ENCODE measurements around the gene CDKL5.
A peak's percentile ranks its signal among the peaks of the same experiment; 100 is the strongest.

Gene CDKL5

DNA sequence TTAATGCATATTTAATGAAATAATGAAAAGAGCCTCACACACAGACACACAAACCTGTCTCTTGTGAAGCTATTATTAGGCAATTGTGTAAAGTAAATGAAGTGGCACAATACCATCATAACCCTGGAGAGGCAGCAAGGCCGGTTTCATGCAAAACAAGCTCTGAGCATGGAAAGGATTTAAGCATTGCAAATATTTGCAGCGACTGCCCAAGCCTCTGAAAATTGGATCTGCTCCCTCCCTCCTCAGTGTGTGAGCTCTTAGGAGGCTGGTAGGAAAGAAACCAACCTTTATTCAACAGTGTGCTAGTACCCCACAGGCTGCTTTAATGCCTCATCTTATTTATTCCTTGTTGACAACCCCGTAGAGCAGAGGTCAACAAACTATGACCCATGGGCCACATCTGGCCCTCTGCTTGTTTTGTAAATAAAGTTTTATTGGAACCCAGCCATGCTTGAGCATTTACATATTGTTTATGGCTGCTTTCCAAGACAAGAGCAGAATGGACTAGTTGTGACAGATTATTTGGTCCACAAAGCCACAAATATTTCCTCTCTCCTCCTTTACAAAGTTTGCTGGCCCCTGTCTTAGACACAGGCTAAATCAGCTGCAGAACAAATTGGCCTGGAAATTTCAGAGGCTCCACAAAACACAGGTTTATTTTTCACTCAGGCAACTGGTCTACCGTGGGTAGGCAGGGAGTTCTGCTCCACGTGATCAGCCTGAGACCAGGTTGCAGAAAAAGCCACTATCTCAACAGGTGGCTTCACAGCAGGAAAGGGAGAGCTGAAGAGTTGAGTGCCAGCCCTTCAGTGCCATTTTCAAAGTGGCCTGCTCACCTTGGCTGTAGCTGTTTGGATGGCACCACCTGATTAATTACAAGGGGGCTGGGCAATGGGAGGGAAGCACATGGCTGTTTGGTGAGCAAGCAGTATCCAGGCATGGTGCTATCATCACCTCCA, 229.7 kb downstream of the CDKL5 start:
- no peak for DNase-seq

- no peak for DNase-seq
These were observed 235.9 kb downstream of the CDKL5 start for GRCh38 chrX:18661273-18661672.

DNA sequence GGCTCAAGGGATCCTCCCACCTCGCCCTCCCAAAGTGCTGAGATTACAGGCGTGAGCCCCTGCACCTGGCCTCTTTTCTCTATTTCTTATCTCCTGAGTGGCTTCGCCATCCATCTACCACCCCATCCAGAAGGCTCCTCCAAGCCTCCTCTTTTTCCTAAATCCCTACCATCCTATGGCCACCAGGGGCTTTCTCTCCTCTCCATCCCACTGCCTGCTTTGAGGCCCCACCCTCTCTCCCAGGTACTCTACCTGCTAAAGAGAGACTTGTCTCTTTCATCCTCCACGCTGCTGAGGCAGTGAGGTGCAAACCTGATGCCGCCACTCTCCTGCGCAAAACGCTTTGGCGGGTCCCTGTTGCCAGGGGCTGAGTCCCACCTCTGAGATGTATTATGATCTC, 239.5 kb downstream of the CDKL5 start:
- DNase-seq = no peak

DNA sequence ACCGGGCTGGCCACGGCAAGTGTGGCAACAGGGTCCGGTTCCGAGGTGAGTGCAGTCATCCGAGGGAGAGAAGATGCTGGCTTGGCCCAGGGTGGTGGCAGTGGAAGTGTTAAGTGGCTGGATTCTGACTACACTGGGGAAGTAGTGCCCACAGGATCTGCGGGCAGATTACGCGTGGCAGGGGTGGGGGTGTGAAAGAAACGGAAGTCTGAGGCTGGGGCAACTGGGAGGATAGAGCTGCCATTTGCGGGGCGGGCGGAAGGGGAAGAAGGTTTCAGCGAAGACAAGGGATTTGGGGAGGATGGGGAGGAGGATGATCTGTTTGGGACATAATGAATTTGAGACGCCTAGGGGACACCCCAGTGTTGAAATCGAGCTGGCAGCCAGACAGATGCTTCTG, 241.2 kb downstream of the CDKL5 start:
- no peak for DNase-seq

GRCh38 chrX:18668071-18668835, 242.8 kb downstream of the CDKL5 start:
- DNase-seq = no peak

GRCh38 chrX:18672008-18672407, 246.6 kb downstream of the CDKL5 start, which contains the start of gene RS1:
Gene RS1 (minus strand): TSS chrX:18672108. CDS start chrX:18672068, 40 bp downstream.
- no peak for DNase-seq

- DNase-seq = no peak
These were observed 249.0 kb downstream of the CDKL5 start for GRCh38 chrX:18674417-18674787.

DNA sequence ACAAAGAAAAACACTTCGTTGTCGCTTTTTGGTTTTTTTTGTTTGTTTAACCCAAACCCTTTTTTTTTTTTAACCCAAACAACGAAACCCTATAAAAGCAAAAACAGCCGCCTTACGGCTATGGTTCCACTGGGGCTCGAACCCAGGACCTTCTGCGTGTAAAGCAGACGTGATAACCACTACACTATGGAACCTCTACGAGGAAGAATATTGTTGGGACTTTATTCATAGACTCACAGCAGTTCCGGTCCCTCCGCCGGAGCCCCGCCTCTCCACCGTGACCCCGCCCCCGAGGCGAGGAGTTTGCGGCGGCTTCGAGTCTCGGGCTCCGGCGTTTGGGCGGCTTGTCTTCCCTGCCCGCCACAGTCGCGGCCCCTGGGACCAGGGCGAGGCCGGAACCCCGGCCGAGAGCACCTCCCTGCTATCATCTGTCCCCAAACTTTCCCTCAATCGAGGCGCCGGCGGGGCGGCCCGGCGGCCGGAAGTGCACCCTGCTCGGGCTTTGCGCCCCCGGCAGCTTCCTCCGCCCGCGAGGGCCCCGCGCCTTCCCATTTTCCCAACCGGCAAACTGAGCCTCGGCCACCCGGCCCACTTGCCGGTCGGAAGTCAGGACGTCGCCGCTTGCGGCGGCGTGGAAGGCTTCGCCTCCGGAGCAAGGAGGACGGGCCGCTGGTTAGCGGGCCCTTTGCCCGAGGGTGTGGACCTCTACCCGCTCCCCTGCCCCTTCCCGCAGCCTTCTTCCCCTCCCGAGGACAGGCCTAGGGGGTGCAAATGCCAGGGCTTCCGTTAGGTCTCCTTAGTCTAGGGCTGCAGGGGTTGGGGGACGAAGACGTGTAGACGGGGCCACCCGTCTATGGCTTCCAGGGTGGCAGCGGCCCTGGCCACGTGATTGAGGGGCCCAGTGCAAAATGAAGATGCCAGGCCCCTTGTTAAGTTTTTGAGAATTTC, 249.7 kb downstream of the CDKL5 start:
- DNase-seq = peak; percentile 74

DNA sequence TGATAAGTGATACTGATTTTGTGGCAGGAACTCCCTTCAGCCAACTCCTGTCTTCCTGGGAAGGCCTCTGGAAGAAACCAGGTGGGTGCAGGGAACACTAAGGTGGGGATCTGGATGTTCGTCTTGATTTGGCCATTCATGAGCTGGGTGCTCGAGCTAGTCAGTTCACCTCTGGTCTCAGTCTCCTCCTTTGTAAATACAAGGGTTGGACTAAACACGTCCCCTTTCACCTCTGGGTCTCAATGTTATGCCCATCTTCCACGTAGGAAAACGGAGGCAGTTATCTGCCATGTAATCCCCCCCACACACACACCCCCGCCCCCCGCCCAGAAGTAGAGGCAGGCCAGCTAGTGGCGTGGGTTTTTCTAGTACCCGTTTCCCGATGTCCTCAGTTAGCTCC, 250.6 kb downstream of the CDKL5 start:
- no peak for DNase-seq

- DNase-seq = no peak
These were observed 251.1 kb downstream of the CDKL5 start for GRCh38 chrX:18676470-18676869.

- DNase-seq = no peak
These were observed 251.9 kb downstream of the CDKL5 start for GRCh38 chrX:18677161-18677869.

DNA sequence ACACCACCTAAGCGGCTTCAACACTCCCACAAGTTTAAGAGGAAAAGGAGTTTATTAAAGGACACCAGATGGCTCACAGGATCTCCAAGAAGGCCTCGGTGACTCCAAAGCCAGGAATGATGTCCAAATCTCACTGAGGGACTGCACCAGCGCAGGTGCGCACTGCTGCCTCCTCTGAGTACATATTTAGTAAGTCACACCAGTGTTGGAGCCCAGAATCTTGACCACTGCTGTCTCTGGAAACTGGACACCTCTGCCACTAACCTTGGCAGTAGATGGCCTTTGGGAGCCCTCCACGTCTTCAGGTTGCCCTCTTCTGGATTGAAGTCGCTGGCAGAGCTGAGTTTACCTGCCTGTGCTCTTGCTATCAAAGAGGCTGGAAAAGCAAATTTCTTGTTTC, 256.6 kb downstream of the CDKL5 start:
- DNase-seq = no peak

DNA sequence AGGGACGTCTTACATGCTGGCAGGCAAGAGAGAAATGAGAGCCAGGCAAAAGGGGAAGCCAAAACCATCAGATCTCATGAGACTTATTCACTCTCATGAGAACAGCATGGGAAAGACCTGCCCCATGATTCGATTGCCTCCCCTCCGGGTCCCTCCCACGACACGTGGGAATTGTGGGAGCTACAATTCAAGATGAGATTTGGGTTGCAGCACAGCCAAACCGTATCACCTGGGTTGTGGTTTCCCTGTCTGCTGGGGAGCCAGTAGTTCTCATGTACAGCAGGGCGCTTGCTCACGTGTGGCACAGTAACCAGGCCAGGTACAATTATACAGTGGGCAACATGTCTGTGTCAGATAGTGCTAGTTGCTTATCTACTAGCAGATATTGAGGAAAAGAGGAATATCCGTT, 257.6 kb downstream of the CDKL5 start:
- no peak for DNase-seq

DNA sequence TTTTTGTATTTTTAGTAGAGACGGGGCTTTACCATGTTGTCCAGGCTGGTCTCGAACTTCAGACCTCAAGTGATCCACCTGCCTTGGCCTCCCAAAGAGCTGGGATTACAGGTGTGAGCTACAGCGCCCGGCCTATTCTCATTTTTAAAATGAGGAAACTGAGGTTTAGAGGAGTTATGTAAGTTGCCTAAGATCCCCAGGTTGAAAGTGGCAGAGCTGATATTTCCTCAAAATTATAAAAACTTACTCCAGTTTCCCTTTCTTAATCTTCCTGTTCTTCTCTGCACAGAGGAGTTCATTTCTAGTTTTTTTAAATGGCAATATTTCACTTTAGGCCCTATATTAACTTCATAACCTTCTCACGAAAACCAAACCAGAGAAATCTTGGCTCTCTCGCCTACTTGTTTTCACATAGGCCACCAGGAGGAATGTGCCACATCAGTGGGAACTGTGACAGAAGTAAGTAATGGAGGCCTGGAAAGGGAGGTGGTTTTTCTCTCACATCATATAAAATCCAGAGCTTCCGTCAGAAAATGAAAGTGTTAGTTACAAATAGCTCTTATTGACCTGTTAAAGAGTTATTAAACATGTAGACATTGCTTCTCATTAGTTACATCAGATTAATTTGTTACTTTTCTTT, 262.6 kb downstream of the CDKL5 start:
- DNase-seq = no peak

DNA sequence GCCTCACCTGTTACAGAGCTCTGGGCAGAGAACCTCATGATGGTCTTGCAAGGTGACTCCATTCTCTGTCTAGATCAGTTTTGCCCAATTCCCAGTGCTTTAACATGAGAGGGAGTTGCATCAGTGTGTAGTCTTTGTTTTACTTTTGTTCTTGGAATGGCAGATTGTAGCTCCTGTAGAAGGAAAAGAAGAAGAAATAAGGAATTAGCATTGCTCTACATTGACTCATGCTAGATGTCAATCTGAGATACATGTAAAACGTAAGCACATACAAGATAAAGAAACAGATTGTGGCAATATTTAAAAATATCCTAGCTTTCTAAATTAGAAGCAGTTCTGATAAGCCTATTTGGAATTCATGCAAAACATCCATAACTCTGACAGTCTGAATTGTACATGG, 266.0 kb downstream of the CDKL5 start:
- DNase-seq = no peak

DNA sequence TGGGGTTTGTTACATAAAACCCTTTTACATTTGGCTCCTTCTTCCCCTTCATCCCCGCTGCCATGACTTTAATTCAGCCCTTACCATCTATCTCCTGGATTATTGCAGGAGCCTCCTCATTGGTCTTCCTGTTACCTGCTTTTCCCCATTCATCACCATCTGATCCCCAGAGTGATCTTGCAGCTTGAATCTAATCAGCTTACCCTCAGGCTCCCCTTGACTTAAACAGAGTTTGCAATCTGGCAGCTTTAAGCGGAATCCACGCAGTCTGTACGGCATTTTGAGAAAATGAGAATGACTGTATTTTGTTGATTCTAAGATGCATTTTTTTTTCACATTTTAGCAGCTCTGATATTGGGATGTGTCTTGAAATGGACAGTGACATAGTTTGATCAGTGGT, 267.1 kb downstream of the CDKL5 start:
- no peak for DNase-seq

DNA sequence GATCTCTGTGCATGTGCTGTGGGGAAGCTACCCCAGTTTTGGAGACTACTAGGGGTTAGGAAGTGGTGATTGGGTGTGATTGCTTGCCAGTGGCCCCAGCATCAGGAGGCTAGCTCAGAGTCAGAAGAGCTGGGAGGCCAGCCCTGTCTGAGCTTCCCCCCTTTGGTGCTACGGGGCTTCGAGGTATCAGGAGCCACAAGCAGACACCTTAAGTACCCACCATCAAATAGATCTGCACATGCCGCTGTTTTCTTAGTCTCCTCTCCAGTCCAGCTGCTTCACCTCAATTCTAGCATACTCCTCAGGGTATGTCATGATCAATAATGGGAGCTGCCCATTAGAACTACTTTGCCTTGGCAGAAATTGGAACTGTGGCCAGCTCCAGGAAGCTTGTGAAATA, 271.2 kb downstream of the CDKL5 start:
- DNase-seq = no peak

DNA sequence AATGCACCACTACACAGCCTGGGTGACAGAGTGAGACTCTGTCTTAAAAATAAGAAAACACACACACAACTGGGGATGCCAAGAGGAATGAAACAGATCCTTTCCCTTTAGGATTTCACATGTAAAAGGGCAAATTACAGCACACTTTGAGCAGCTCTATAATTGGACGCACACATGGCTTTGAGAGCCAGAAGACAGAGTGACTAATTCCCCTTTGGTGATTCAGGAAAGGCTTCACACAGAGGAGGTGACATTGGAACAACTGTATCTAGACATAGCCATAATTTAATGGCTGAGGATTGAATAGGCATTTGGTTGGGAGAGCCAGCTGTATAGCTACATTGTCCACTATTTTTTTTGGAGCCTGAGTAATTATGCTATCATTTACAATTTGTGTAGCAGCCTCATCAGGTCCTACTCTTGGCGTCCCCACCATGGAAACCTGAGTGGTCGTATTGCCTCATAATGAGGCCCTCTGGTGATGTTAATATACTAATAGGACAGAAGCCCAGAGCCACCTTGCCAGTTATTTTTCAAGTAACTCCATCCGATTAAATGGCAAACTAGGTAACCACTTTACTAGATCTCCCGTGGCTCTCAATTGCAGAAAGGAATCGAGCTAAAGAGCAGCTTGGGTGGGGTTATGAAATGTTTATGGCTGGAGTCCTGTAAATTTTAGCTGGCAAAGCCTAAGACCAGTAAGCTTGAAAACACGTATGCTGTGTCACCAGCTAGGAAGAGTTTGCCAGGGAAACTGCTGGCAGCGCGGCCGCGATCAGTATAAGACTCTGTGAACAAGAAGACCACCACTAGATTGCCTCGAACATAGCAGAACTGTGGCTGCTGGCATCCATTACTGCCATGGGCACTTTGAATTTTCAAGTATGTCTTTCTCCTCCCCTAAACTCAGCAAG, 273.6 kb downstream of the CDKL5 start:
- DNase-seq = no peak

GRCh38 chrX:18701621-18702361, 276.4 kb downstream of the CDKL5 start:
- no peak for DNase-seq

Measured in activated T-cell treated with anti-CD3 and anti-CD28 coated beads for 4 hours (primary cell).